MCF 10A (cell line): Measurements from ENCODE around the gene ELF3. TPM values are rescaled to one million over a fixed set of nuclear protein-coding genes. Genes with fewer than 3 reads are reported as not detected.

Experiments used
- BruUV-seq: library from RNA; stranded (reverse); fragments of 400-500 nt; replicated peaks from 2 replicates; lab custom pipeline; 2021; lab: Mats Ljungman, UMichigan
- CTCF ChIA-PET: fragments of 300-600 bp; sonication (Branson Sonifier 250); formaldehyde crosslinking; extraction: SDS; loops from one replicate; lab custom pipeline; 2021; ENCODE audit warnings: antibody characterized with exemption, inconsistent platforms; lab: Yijun Ruan, JAX
- POLR2A ChIA-PET: fragments of 300-600, 350-650 bp; sonication (Branson Sonifier 250); formaldehyde crosslinking; extraction: SDS; loops from one replicate; lab custom pipeline; 2020; ENCODE audit warnings: antibody characterized with exemption, inconsistent platforms; lab: Yijun Ruan, JAX
- DNase-seq: peaks from one replicate; pipeline ENCODE4 v3.0.0-alpha.2; 2018; ENCODE audit not compliant: unreplicated experiment
- H3K27ac Mint-ChIP-seq: one replicate; pipeline ENCODE4 v1.8.0; 2022; ENCODE audit warnings: mild to moderate bottlenecking, low read depth, mixed read lengths; ENCODE audit not compliant: unreplicated experiment
- H3K27me3 Mint-ChIP-seq: one replicate; pipeline ENCODE4 v1.8.0; 2022; ENCODE audit warnings: mixed read lengths; ENCODE audit not compliant: insufficient read depth, unreplicated experiment
- H3K36me3 Mint-ChIP-seq: one replicate; pipeline ENCODE4 v1.8.0; 2022; ENCODE audit warnings: mild to moderate bottlenecking, moderate library complexity, mixed read lengths; ENCODE audit not compliant: insufficient read depth, unreplicated experiment
- H3K4me1 Mint-ChIP-seq: one replicate; pipeline ENCODE4 v1.8.0; 2022; ENCODE audit warnings: mixed read lengths; ENCODE audit not compliant: insufficient read depth, unreplicated experiment
- H3K4me3 Mint-ChIP-seq: one replicate; pipeline ENCODE4 v1.8.0; 2022; ENCODE audit warnings: mild to moderate bottlenecking, moderate library complexity, mixed read lengths; ENCODE audit not compliant: unreplicated experiment
- H3K9me3 Mint-ChIP-seq: one replicate; pipeline ENCODE4 v1.8.0; 2022; ENCODE audit warnings: mixed read lengths; ENCODE audit not compliant: unreplicated experiment
- intact Hi-C: fragments of 100-400 bp; cut with micrococcal nuclease; formaldehyde crosslinking; loops from 2 replicates; pipeline ENCODE4 v1.14.1; 2022
- total RNA-seq: library from RNA; stranded (reverse); gene quantifications from 2 replicates; pipeline ENCODE4 v1.2.3, GENCODE V29; 2022
- TF ChIP-seq, protein P1 (sequence below): fragments of 200-600 bp; IDR thresholded peaks from one replicate; pipeline ENCODE4 v1.8.0; 2022; ENCODE audit warnings: antibody characterized with exemption, mild to moderate bottlenecking; ENCODE audit not compliant: unreplicated experiment

The ELF3 gene
- total RNA-seq, 1 experiment from 2014 or later: 0.33 TPM

DNA sequence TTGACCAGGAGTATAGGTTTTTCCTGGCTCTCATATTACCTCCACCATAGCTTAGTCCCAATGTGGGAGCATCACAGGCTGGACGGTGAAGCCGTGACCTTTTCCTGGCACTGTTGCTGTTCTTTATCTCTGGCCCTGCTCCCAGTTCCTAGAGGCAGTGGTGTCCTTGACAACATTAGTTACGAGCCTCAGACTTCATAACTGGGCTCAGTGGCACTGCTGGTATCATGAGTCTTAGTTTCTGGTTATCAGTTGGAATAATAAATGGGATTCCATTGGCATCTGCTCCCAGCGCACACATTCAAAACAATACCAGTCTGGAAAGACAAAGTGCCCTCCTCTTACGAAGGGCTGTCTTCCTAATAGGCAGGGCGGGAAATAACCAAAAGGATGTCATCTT, 20.0 kb upstream of the ELF3 start:
- POLR2A ChIA-PET: no interaction called here
- DNase-seq: no peak
- intact Hi-C loops: no loop called here
- no peaks in the 10 kb centered on the region for H3K9me3 Mint-ChIP-seq
- TF ChIP-seq, protein P1, sequence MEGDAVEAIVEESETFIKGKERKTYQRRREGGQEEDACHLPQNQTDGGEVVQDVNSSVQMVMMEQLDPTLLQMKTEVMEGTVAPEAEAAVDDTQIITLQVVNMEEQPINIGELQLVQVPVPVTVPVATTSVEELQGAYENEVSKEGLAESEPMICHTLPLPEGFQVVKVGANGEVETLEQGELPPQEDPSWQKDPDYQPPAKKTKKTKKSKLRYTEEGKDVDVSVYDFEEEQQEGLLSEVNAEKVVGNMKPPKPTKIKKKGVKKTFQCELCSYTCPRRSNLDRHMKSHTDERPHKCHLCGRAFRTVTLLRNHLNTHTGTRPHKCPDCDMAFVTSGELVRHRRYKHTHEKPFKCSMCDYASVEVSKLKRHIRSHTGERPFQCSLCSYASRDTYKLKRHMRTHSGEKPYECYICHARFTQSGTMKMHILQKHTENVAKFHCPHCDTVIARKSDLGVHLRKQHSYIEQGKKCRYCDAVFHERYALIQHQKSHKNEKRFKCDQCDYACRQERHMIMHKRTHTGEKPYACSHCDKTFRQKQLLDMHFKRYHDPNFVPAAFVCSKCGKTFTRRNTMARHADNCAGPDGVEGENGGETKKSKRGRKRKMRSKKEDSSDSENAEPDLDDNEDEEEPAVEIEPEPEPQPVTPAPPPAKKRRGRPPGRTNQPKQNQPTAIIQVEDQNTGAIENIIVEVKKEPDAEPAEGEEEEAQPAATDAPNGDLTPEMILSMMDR: no peak
- peaks cover 14% of the 10 kb centered on the region for H3K4me1 Mint-ChIP-seq
- no peaks in the 10 kb centered on the region for H3K27me3 Mint-ChIP-seq
- H3K4me3 Mint-ChIP-seq: no peak overlapping the region
- H3K36me3 Mint-ChIP-seq: peaks cover 87% of the 10 kb centered on the region
- peak overlapping the region; percentile 16 for H3K27ac Mint-ChIP-seq
- CTCF ChIA-PET: interaction anchor here (0.5 to 4.0 kb wide), 4 partner anchors 10 to 144 kb away, joined by 3 to 47 read pairs (median 4); no protein-coding TSS in a partner anchor
- BruUV-seq: no TSS peak

DNA sequence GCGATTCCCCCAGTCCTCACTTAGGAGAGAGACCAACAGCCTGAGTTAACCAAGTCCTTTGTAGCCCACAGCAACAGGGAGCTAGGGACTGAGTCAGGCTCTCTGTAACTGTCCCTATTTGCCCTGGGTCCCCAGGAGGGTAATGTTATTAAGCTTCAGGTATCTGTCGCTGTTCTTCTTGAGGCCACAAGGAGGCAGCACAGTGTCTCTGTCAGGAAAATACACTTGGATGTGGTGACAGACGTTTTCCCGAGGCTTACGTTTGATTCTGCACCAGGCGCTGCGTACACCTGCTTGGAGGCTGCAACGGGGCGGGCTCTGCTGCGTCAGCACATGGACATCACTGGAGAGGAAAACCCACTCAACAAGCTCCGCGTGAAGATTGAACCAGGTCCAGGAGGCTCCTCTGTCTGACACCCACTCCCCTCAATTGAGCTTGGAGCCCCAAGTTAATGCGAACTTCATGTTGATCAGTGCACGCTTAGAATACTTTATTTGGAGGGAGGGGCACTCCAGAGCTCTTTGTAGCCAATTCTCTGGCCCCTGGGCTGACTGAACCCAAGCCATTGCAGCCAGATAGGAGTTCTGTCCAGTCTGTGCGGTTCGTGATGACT, 10.7 kb upstream of the ELF3 start:
- peak; percentile 81 for DNase-seq
- peaks cover 100% of the 10 kb centered on the region for H3K36me3 Mint-ChIP-seq
- no peak overlapping the region for H3K4me3 Mint-ChIP-seq
- intact Hi-C loops: loop anchor here (1.0 kb wide), 1 partner anchor 120 kb away; no protein-coding TSS in a partner anchor
- BruUV-seq: no TSS peak
- H3K9me3 Mint-ChIP-seq: no peaks in the 10 kb centered on the region
- CTCF ChIA-PET: interaction anchor here (0.6 to 22.6 kb wide), 63 partner anchors 8 to 974 kb away, joined by 3 to 1380 read pairs (median 4); partner anchors contain the start of genes ELF3, GPR37L1 and RNPEP
- no peaks in the 10 kb centered on the region for H3K4me1 Mint-ChIP-seq
- TF ChIP-seq, protein P1: peak; percentile 78
- no peaks in the 10 kb centered on the region for H3K27me3 Mint-ChIP-seq
- POLR2A ChIA-PET: interaction anchor here (0.6 to 3.3 kb wide), 16 partner anchors 8 to 136 kb away, joined by 3 to 36 read pairs (median 5); partner anchors contain the start of gene RNPEP
- H3K27ac Mint-ChIP-seq: no peak overlapping the region

DNA sequence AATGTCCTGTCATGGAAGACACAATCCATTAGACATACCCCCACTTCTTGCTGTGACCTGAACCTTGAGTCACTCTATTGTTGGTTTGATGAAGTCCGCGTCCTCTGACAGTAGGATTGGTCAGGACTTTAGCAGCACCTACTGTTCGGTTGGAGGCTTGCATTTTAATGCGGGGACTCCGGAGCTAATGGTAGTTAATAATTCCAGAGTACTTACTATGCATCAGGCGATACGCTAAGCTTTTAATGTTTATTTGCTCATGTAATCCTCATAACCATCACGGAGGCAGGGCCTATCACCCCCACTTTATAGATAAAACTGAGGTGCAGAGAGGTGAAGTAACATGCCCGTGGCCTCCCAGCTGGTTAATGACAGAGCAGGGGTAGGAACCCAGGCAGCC, 7.9 kb upstream of the ELF3 start:
- Mint-ChIP-seq H3K27me3 (no peaks in the 10 kb centered on the region), H3K4me1 (peaks cover 3% of the 10 kb centered on the region), H3K9me3 (no peaks in the 10 kb centered on the region), H3K4me3 (no peak overlapping the region), H3K27ac (no peak overlapping the region), H3K36me3 (peaks cover 97% of the 10 kb centered on the region)
- no TSS peak for BruUV-seq
- TF ChIP-seq, protein P1: no peak
- intact Hi-C loops: no loop called here
- DNase-seq: no peak
- POLR2A ChIA-PET: interaction anchor here (1.6 to 3.0 kb wide), 2 partner anchors 20 to 106 kb away, joined by 3 to 13 read pairs; partner anchors contain the start of gene RNPEP
- CTCF ChIA-PET: interaction anchor here (1.3 to 22.6 kb wide), 6 partner anchors 10 to 122 kb away, joined by 6 to 1380 read pairs (median 54); partner anchors contain the start of genes ELF3 and GPR37L1

DNA sequence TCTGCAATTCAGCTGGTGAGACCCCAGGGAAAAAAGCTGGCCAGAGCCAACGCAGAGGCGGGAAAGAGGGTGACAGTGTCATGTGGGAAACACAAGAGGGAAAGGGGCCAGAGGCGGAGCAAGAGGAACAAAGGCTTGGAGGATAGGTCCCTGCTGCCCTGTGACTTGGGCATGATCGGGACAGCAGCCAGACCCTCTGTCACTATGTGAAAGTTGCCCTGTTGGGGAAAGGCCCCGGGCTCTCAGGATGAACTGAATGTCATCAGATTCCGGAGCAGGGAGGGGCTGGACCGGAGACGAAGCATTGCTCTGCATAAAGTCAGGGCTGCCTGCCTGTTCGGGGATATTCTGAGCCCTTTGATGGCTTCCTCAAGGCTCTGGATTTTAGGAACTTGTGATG, 5.7 kb upstream of the ELF3 start:
- DNase-seq: no peak
- Mint-ChIP-seq H3K36me3 (peaks cover 75% of the 10 kb centered on the region), H3K4me1 (peaks cover 22% of the 10 kb centered on the region), H3K9me3 (no peaks in the 10 kb centered on the region), H3K4me3 (no peak overlapping the region), H3K27ac (peak overlapping the region; percentile 50), H3K27me3 (no peaks in the 10 kb centered on the region)
- BruUV-seq: no TSS peak
- POLR2A ChIA-PET: interaction anchor here (1.0 to 3.0 kb wide), 6 partner anchors 17 to 115 kb away, joined by 3 to 13 read pairs (median 5); partner anchors contain the start of gene RNPEP
- TF ChIP-seq, protein P1: no peak
- CTCF ChIA-PET: interaction anchor here (0.8 to 22.6 kb wide), 9 partner anchors 8 to 120 kb away, joined by 3 to 1380 read pairs (median 11); partner anchors contain the start of genes ELF3 and GPR37L1
- intact Hi-C loops: no loop called here
